ENCODE results near the gene PPM1A.

The PPM1A gene

DNA sequence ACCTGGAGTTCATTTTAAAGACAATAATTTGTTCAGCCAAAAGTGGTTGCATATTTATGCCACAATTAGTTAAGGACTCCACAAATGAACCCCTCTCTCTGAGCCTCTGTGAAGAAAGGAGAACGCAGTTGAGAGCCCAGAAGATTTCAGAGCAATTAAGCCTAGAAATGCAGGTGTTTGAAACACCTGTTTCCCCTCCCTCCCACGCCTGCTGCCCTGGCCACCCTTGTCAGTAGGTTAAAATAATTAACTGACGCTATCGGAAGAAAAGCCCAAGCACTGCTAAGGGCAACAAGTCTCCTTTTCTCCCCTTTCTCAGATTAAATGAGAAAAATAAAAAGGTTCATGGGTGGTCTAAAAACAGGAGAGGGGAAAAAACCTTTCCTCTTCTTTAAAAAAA, 99.2 kb downstream of the PPM1A start:
- Histone ChIP-seq H3K4me3 (no peak overlapping the region), H3K27ac (no peak overlapping the region)
